HCT116 (cell line): ENCODE measurements around the gene KDM3B.

Experiments
- EZH2 ChIP-seq: fragments of 200-600 bp; sonication (generic); IDR thresholded peaks from 2 replicates; pipeline ENCODE4 v1.6.1; 2017; ENCODE audit warnings: antibody characterized with exemption, mixed run types
- POLR2A ChIP-seq: IDR thresholded peaks from 2 replicates; pipeline ENCODE4 v1.7.0; 2011; ENCODE audit warnings: borderline replicate concordance; ENCODE audit not compliant: insufficient read depth, insufficient read length; ENCODE audit errors: extremely low read depth

DNA sequence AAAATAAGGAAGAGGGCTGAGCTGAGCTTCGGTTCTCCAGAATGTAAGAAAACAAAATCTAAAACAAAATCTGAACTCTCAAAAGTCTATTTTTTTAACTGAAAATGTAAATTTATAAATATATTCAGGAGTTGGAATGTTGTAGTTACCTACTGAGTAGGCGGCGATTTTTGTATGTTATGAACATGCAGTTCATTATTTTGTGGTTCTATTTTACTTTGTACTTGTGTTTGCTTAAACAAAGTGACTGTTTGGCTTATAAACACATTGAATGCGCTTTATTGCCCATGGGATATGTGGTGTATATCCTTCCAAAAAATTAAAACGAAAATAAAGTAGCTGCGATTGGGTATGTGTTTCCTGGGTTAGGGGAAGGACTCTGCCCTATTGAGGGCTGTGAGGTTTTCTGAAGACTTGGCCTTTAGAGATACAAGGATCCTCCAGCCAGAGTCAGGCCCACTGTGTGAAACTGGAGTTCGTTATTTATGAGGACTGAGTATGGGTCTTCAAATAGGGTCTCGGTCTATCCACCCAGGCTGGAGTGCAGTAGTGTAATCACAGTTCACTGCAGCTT, 116.6 kb downstream of the KDM3B start:
- no peak for TF ChIP-seq EZH2
- no peak for TF ChIP-seq POLR2A
